CD4-positive, alpha-beta T cell (primary cell): ENCODE results near the gene ASAH2. TPM values are rescaled to one million over a fixed set of nuclear protein-coding genes. Genes with fewer than 3 reads are reported as not detected.

ENCODE experiments used
- ATAC-seq: fragments of 200-7000 bp; cut with Tn5 transposase; one replicate; pipeline ENCODE4 v1.10.0; 2022; ENCODE audit warnings: mild to moderate bottlenecking; ENCODE audit not compliant: poor library complexity
- CTCF ChIA-PET: fragments of 350-600 bp; sonication (Branson Sonifier 250); formaldehyde crosslinking; loops from one replicate; lab custom pipeline; 2021; ENCODE audit warnings: antibody characterized with exemption, inconsistent platforms; lab: Charles Lee
- POLR2A ChIA-PET: fragments of 350-600 bp; sonication (Branson Sonifier 250); formaldehyde crosslinking; loops from one replicate; lab custom pipeline; 2021; ENCODE audit warnings: antibody characterized with exemption, inconsistent platforms; lab: Charles Lee
- DNase-seq, 14 experiments: peaks; one replicate each; pipeline ENCODE4 v3.0.0-alpha.2; 2013 to 2020; ENCODE audit warnings: mixed read lengths in 2 of 14
- H3K27ac ChIP-seq, 2 donors: one replicate each; pipeline versions ENCODE4 v1.5.1 to v1.7.0; 2013; ENCODE audit warnings: low read length in 2 of 2, low read depth in 1 of 2, mild to moderate bottlenecking in 1 of 2
- H3K27me3 ChIP-seq, 2 experiments: 1 replicate in 1 of 2; 2 replicates in 1 of 2; pipeline versions ENCODE4 v1.6.1 to v1.7.0; 2013; ENCODE audit warnings: low read length in 2 of 2, control low read depth in 1 of 2, mild to moderate bottlenecking in 1 of 2, moderate library complexity in 1 of 2; ENCODE audit not compliant: insufficient read depth in 2 of 2, control insufficient read depth in 1 of 2
- H3K36me3 ChIP-seq: one replicate; pipeline ENCODE4 v1.6.1; 2013; ENCODE audit warnings: low read length, control low read depth; ENCODE audit not compliant: insufficient read depth
- H3K4me1 ChIP-seq: one replicate; pipeline ENCODE4 v1.6.1; 2013; ENCODE audit warnings: low read length, control low read depth; ENCODE audit not compliant: insufficient read depth
- H3K4me3 ChIP-seq: one replicate; pipeline ENCODE4 v1.5.1; 2013; ENCODE audit warnings: mild to moderate bottlenecking, low read length, moderate library complexity
- H3K9me3 ChIP-seq, 2 experiments: 1 replicate in 1 of 2; 2 replicates in 1 of 2; pipeline versions ENCODE4 v1.6.1 to v1.7.0; 2013; ENCODE audit warnings: low read length in 2 of 2, mild to moderate bottlenecking in 2 of 2, control low read depth in 1 of 2, moderate library complexity in 1 of 2; ENCODE audit not compliant: control insufficient read depth in 1 of 2, insufficient read depth in 1 of 2
- H3K27ac Mint-ChIP-seq: one replicate; pipeline ENCODE4 v1.8.0; 2020; ENCODE audit warnings: mixed read lengths
- H3K27me3 Mint-ChIP-seq: one replicate; pipeline ENCODE4 v1.8.0; 2021; ENCODE audit warnings: mixed read lengths
- H3K36me3 Mint-ChIP-seq: one replicate; pipeline ENCODE4 v1.8.0; 2021; ENCODE audit warnings: low read depth, mixed read lengths
- H3K4me1 Mint-ChIP-seq: one replicate; pipeline ENCODE4 v1.8.0; 2021; ENCODE audit warnings: low read depth, mixed read lengths
- H3K4me3 Mint-ChIP-seq: one replicate; pipeline ENCODE4 v1.8.0; 2020; ENCODE audit warnings: mild to moderate bottlenecking, mixed read lengths
- H3K9me3 Mint-ChIP-seq: one replicate; pipeline ENCODE4 v1.8.0; 2020; ENCODE audit warnings: mixed read lengths
- intact Hi-C, 2 experiments: fragments of 100-400 bp; cut with DNase I in 1 of 2; cut with micrococcal nuclease in 1 of 2; formaldehyde crosslinking; loops; one replicate each; pipeline versions ENCODE4 v1.15.1 to v1.9.0; 2023 to 2025; cut with DNase I, micrococcal nuclease
- total RNA-seq, 174 experiments: library from RNA in 2 of 174; stranded (reverse) in 2 of 174; gene quantifications; one replicate each; pipeline ENCODE4 v1.2.3 and lab custom pipeline; 2021 to 2026
- TF ChIP-seq, protein P1 (sequence below): fragments of 200-600 bp; IDR thresholded peaks from one replicate; pipeline ENCODE4 v1.8.0; 2022; ENCODE audit warnings: antibody characterized with exemption, mild to moderate bottlenecking

ASAH2 gene
- total RNA-seq, 2 experiments from 2014 or later = 1.1 to 2.1 TPM

DNA sequence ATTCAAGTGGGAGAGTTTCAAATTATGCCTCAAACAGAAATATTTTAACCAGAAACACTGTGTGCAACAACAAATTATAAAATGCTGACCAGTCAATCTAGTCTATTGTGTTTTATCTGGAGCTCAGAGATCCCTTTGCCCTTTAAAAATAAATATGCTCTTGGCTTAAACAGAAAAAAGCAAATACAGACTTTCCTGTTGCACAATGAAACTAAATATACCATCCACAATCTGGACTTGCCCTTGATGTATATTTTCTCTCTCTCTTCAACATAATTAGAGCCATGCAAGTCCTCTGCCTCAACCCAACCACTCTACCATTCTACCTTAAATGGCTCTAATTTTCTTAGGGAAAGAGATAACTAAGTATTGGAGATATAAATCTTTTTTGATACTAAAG lies 34.9 kb downstream of the ASAH2 start:
- POLR2A ChIA-PET = no interaction called here
- TF ChIP-seq, protein P1, sequence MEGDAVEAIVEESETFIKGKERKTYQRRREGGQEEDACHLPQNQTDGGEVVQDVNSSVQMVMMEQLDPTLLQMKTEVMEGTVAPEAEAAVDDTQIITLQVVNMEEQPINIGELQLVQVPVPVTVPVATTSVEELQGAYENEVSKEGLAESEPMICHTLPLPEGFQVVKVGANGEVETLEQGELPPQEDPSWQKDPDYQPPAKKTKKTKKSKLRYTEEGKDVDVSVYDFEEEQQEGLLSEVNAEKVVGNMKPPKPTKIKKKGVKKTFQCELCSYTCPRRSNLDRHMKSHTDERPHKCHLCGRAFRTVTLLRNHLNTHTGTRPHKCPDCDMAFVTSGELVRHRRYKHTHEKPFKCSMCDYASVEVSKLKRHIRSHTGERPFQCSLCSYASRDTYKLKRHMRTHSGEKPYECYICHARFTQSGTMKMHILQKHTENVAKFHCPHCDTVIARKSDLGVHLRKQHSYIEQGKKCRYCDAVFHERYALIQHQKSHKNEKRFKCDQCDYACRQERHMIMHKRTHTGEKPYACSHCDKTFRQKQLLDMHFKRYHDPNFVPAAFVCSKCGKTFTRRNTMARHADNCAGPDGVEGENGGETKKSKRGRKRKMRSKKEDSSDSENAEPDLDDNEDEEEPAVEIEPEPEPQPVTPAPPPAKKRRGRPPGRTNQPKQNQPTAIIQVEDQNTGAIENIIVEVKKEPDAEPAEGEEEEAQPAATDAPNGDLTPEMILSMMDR = no peak
- H3K27me3 ChIP-seq = peaks cover 0 to 4% of the 10 kb centered on the region in 2 experiments
- no peaks in the 10 kb centered on the region for H3K9me3 ChIP-seq
- H3K4me3 ChIP-seq = no peak overlapping the region
- no peaks in the 10 kb centered on the region for H3K4me1 ChIP-seq
- ATAC-seq (no peak), DNase-seq (no peak)
- Mint-ChIP-seq H3K36me3 (no peaks in the 10 kb centered on the region), H3K27me3 (peaks cover 13% of the 10 kb centered on the region), H3K27ac (no peak overlapping the region), H3K9me3 (no peaks in the 10 kb centered on the region), H3K4me3 (no peak overlapping the region), H3K4me1 (no peaks in the 10 kb centered on the region)
- CTCF ChIA-PET = interaction anchor here (0.6 kb wide), 1 partner anchor 637 kb away, joined by 3 read pairs; no protein-coding TSS in a partner anchor
- intact Hi-C loops = no loop called here
- no peak overlapping the region for H3K27ac ChIP-seq
- no peaks in the 10 kb centered on the region for H3K36me3 ChIP-seq

DNA sequence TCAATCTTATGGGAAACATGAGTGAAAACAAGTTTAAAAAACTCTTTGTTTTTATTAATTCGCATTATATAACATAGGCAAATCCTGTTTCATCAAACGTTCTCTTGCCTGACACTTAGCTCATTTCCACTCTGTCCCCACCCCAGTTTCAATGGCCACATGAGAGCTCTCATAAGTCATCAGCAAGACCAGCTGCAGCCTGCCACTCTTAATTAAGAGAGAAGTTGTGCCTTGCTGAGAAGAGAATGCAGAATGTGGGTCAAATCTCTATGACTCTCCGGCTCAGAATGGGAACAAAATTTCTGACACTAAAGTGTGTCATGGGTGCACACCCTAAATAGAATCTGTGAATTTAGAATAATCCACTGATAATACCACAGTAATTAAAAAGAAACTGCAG lies 39.6 kb downstream of the ASAH2 start:
- no peaks in the 10 kb centered on the region for H3K9me3 Mint-ChIP-seq
- CTCF ChIA-PET = no interaction called here
- intact Hi-C loops = no loop called here

DNA sequence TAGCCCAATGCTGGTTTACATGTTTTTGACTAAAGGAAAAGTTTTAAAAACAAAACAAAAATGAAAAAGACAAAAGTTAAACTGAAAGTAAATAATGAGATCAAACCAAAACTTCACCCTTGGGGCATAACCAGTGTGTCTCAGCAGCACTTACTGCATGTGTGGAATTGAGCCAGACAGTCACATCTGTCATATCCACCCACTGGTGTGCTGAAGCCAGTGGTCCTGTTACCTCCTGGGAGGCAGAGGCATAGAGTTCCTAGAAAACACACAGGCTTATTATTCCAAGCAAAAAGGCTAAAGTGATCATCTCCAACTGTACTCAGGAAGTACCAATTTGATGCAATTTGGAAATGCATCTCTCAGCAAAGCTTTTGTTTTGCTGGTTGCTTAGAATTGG lies 40.4 kb downstream of the ASAH2 start:
- no peak overlapping the region for H3K4me3 Mint-ChIP-seq
- H3K36me3 Mint-ChIP-seq = no peaks in the 10 kb centered on the region
- Histone ChIP-seq H3K36me3 (no peaks in the 10 kb centered on the region), H3K4me1 (no peaks in the 10 kb centered on the region), H3K27me3 (no peaks in the 10 kb centered on the region), H3K4me3 (no peak overlapping the region), H3K9me3 (no peaks in the 10 kb centered on the region), H3K27ac (no peak overlapping the region)
- CTCF ChIA-PET = no interaction called here
- peaks cover 34% of the 10 kb centered on the region for H3K27me3 Mint-ChIP-seq
- no peak for DNase-seq
- H3K9me3 Mint-ChIP-seq = no peaks in the 10 kb centered on the region
- POLR2A ChIA-PET = no interaction called here
- TF ChIP-seq, protein P1 = no peak
- H3K4me1 Mint-ChIP-seq = no peaks in the 10 kb centered on the region
- no peak for ATAC-seq
- intact Hi-C loops = no loop called here
- no peak overlapping the region for H3K27ac Mint-ChIP-seq

More for the DNA sequence above, 39.6 kb downstream of the ASAH2 start:
- Mint-ChIP-seq H3K36me3 (no peaks in the 10 kb centered on the region), H3K4me1 (no peaks in the 10 kb centered on the region), H3K4me3 (no peak overlapping the region), H3K27ac (no peak overlapping the region), H3K27me3 (peaks cover 27% of the 10 kb centered on the region)
- TF ChIP-seq, protein P1 = no peak
- H3K4me3 ChIP-seq = no peak overlapping the region
- ATAC-seq (no peak), DNase-seq (no peak)
- no peaks in the 10 kb centered on the region for H3K4me1 ChIP-seq
- H3K27me3 ChIP-seq = no peaks in the 10 kb centered on the region
- POLR2A ChIA-PET = no interaction called here
- H3K9me3 ChIP-seq = no peaks in the 10 kb centered on the region
- no peak overlapping the region for H3K27ac ChIP-seq
- H3K36me3 ChIP-seq = no peaks in the 10 kb centered on the region

Other genes with a start within 250 kb of the ASAH2 start
- 10 to 100 TPM; 44.8 to 50.9 TPM for gene WASHC2A, start 183.6 kb downstream of the ASAH2 start, total RNA-seq